ENCODE data around the gene CYP4V2. TPM values are rescaled to one million over a fixed set of nuclear protein-coding genes. Genes with fewer than 3 reads are reported as not detected.

CYP4V2 gene
- total and polyA plus RNA-seq, 10 donors, result 13.1 to 59.9 (median 40.3) TPM

- Histone ChIP-seq H3K4me1 (no peaks in the 10 kb centered on the region), H3K9me3 (no peaks in the 10 kb centered on the region), H3K27ac (no peak overlapping the region), H3K27me3 (replicated peaks in 1 of 7) (peaks cover 0 to 4% (median 0%) of the 10 kb centered on the region in 7 donors), H3K4me3 (no peak overlapping the region), H3K36me3 (no peaks in the 10 kb centered on the region)
- TF ChIP-seq POLR2AphosphoS5 (IDR thresholded peaks at IDR 0.05), result no peak
- intact Hi-C loops (cut with DNase I; ENCODE audit: low total_unique reads), result no loop called here
- DNase-seq, result no peak
- 92 to 95% (median 93%) methylated on average over 18 of the region's 18 CpGs for WGBS, 5 donors
These were observed 21.9 kb upstream of the CYP4V2 start for GRCh38 chr4:186169333-186169944.

- Histone ChIP-seq H3K27me3 (replicated peaks in 1 of 7) (no peaks in the 10 kb centered on the region), H3K4me3 (no peak overlapping the region), H3K36me3 (no peaks in the 10 kb centered on the region), H3K27ac (no peak overlapping the region), H3K4me1 (no peaks in the 10 kb centered on the region), H3K9me3 (no peaks in the 10 kb centered on the region)
- intact Hi-C loops (cut with DNase I; ENCODE audit: low total_unique reads), result no loop called here
- DNase-seq, result no peak
- TF ChIP-seq CTCF (IDR thresholded peaks at IDR 0.05 in 8 of 11, conservative IDR thresholded peaks at IDR 0.05 in 3 of 11) (no peak), POLR2A (IDR thresholded peaks at IDR 0.05) (no peak), POLR2AphosphoS5 (IDR thresholded peaks at IDR 0.05) (no peak)
- 73 to 84% (median 77%) methylated on average over 11 to 16 of the region's 16 CpGs for WGBS, 5 donors
These were observed 21.2 kb upstream of the CYP4V2 start for GRCh38 chr4:186169945-186170802.

- intact Hi-C loops (cut with DNase I; ENCODE audit: low total_unique reads), result no loop called here
- 70 to 79% (median 78%) methylated on average over 13 of the region's 13 CpGs for WGBS, 5 donors
- Histone ChIP-seq H3K4me1 (no peaks in the 10 kb centered on the region), H3K36me3 (no peaks in the 10 kb centered on the region), H3K27ac (no peak overlapping the region), H3K4me3 (no peak overlapping the region), H3K9me3 (no peaks in the 10 kb centered on the region), H3K27me3 (replicated peaks in 1 of 7) (no peaks in the 10 kb centered on the region)
- no peak for DNase-seq
- TF ChIP-seq POLR2AphosphoS5 (IDR thresholded peaks at IDR 0.05), result no peak
These were observed 20.4 kb upstream of the CYP4V2 start for GRCh38 chr4:186170966-186171365.

GRCh38 chr4:186172546-186172945, 18.8 kb upstream of the CYP4V2 start:
- H3K9me3 ChIP-seq, result peaks cover 0 to 1% (median 0%) of the 10 kb centered on the region in 8 donors
- H3K4me1 ChIP-seq, result no peaks in the 10 kb centered on the region
- intact Hi-C loops (cut with DNase I; ENCODE audit: low total_unique reads), result no loop called here
- 78 to 85% (median 80%) methylated on average over 8 of the region's 8 CpGs; no CpG with 5 or more reads in 2 of the 5 donors for WGBS, 5 donors
- no peaks in the 10 kb centered on the region for H3K27me3 ChIP-seq (replicated peaks in 1 of 7)
- no peak for TF ChIP-seq POLR2A (IDR thresholded peaks at IDR 0.05)
- TF ChIP-seq CTCF (IDR thresholded peaks at IDR 0.05 in 8 of 11, conservative IDR thresholded peaks at IDR 0.05 in 3 of 11), result no peak
- TF ChIP-seq POLR2AphosphoS5 (IDR thresholded peaks at IDR 0.05), result no peak
- H3K27ac ChIP-seq, result no peak overlapping the region
- no peak for DNase-seq
- H3K4me3 ChIP-seq, result no peak overlapping the region
- no peaks in the 10 kb centered on the region for H3K36me3 ChIP-seq

GRCh38 chr4:186188107-186188506, 3.3 kb upstream of the CYP4V2 start:
- Histone ChIP-seq H3K4me3 (no peak overlapping the region), H3K27ac (no peak overlapping the region), H3K9me3 (no peaks in the 10 kb centered on the region), H3K4me1 (peaks cover 9 to 29% (median 26%) of the 10 kb centered on the region in 6 donors), H3K27me3 (replicated peaks in 1 of 7) (no peaks in the 10 kb centered on the region), H3K36me3 (no peaks in the 10 kb centered on the region)
- WGBS, 5 donors, result 65 to 99% (median 72%) methylated on average over 3 of the region's 3 CpGs
- intact Hi-C loops (cut with DNase I; ENCODE audit: low total_unique reads), result no loop called here
- TF ChIP-seq CTCF (IDR thresholded peaks at IDR 0.05 in 8 of 11, conservative IDR thresholded peaks at IDR 0.05 in 3 of 11) (no peak), POLR2AphosphoS5 (IDR thresholded peaks at IDR 0.05) (no peak), POLR2A (IDR thresholded peaks at IDR 0.05) (no peak)
- DNase-seq, result no peak

Measured in spleen (tissue), 11 donors.